Measurements from ENCODE around the gene AMN1. TPM values are rescaled to one million over a fixed set of nuclear protein-coding genes. Genes with fewer than 3 reads are reported as not detected.

AMN1 gene
- total and polyA plus RNA-seq, 2 of the 13 experiments (the other 11 are each of a cell fraction or from before 2014, with no cell fraction given) = 7.5 to 26.5 TPM

DNA sequence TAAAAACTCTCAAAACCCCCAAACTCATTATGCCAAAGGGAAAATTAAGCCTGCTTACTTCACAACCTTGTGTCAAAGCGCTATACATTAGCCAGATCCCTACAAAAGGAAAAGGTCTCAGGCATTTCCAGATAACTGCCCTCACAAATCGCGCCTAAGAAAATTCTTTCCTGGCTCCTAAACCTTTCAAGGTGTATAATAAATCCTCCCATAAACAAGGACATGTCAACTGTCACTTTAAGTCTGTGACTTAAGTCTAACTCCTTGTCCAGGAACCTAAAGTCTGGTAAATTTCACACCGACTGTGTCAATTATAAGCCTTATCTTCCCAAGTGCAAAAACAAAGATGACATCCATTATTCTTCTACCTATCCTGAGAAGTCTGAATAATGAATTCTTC lies 73.6 kb downstream of the AMN1 start:
- H3K9ac ChIP-seq (ENCODE audit: insufficient read depth, low read depth, low read length) = no peak overlapping the region
- in situ Hi-C loops (cut with HindIII; ENCODE audit: extremely low pct_ligation_motif_present, low pct_unique_long_range_greater_than_20kb) = loop anchor here (10.0 to 25.0 kb wide), 2 partner anchors 650 to 1007 kb away; no protein-coding TSS in a partner anchor
- H3K27ac ChIP-seq (ENCODE audit: extremely low read length, insufficient read depth, low read length) = no peak overlapping the region
- no peak overlapping the region for H3K4me3 ChIP-seq (replicated peaks in 1 of 3; ENCODE audit: insufficient read depth in 1 of 3, low read depth in 2 of 3, low read length in 3 of 3)
- no peak overlapping the region for H2AFZ ChIP-seq (ENCODE audit: low read length)
- peaks cover 0 to 8% of the 10 kb centered on the region in 2 experiments; a peak in 3 of 5 replicates for H3K27me3 ChIP-seq (ENCODE audit: control insufficient read depth in 1 of 2, insufficient read depth in 2 of 2, low read length in 2 of 2)
- intact Hi-C loops (cut with micrococcal nuclease; ENCODE audit: unreplicated experiment) = loop anchor here (5.0 kb wide), 1 partner anchor 307 kb away; no protein-coding TSS in a partner anchor
- CTCF ChIA-PET (ENCODE audit: low intra/inter-chr PET ratio, low total read pairs) = no interaction called here
- TF ChIP-seq, protein P1, sequence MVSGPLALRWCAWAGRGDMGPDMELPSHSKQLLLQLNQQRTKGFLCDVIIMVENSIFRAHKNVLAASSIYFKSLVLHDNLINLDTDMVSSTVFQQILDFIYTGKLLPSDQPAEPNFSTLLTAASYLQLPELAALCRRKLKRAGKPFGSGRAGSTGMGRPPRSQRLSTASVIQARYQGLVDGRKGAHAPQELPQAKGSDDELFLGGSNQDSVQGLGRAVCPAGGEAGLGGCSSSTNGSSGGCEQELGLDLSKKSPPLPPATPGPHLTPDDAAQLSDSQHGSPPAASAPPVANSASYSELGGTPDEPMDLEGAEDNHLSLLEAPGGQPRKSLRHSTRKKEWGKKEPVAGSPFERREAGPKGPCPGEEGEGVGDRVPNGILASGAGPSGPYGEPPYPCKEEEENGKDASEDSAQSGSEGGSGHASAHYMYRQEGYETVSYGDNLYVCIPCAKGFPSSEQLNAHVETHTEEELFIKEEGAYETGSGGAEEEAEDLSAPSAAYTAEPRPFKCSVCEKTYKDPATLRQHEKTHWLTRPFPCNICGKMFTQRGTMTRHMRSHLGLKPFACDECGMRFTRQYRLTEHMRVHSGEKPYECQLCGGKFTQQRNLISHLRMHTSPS (CRISPR knock-in tag; IDR thresholded peaks at IDR 0.05; ENCODE audit: low read depth) = no peak
- no peak for TF ChIP-seq ZFY (CRISPR knock-in tag; IDR thresholded peaks at IDR 0.05)
- TF ChIP-seq GATAD1 (CRISPR knock-in tag; IDR thresholded peaks at IDR 0.05) = no peak
- TF ChIP-seq ZNF549 (CRISPR knock-in tag; IDR thresholded peaks at IDR 0.05) = no peak
- TF ChIP-seq, protein P2, sequence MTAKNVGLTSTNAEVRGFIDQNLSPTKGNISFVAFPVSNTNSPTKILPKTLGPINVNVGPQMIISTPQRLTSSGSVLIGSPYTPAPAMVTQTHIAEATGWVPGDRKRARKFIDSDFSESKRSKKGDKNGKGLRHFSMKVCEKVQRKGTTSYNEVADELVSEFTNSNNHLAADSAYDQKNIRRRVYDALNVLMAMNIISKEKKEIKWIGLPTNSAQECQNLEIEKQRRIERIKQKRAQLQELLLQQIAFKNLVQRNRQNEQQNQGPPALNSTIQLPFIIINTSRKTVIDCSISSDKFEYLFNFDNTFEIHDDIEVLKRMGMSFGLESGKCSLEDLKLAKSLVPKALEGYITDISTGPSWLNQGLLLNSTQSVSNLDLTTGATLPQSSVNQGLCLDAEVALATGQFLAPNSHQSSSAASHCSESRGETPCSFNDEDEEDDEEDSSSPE (CRISPR knock-in tag; IDR thresholded peaks at IDR 0.05) = no peak
- TF ChIP-seq ZNF326 (CRISPR knock-in tag; IDR thresholded peaks at IDR 0.05; ENCODE audit: borderline replicate concordance) = no peak
- TF ChIP-seq, protein P3, sequence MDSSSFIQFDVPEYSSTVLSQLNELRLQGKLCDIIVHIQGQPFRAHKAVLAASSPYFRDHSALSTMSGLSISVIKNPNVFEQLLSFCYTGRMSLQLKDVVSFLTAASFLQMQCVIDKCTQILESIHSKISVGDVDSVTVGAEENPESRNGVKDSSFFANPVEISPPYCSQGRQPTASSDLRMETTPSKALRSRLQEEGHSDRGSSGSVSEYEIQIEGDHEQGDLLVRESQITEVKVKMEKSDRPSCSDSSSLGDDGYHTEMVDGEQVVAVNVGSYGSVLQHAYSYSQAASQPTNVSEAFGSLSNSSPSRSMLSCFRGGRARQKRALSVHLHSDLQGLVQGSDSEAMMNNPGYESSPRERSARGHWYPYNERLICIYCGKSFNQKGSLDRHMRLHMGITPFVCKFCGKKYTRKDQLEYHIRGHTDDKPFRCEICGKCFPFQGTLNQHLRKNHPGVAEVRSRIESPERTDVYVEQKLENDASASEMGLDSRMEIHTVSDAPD (CRISPR knock-in tag; IDR thresholded peaks at IDR 0.05) = no peak
- no peak for TF ChIP-seq MIXL1 (CRISPR knock-in tag; IDR thresholded peaks at IDR 0.05)
- WGBS (ENCODE audit: low lambda C conversion rate) = 69% methylated on average over 4 of the region's 4 CpGs
- POLR2A ChIA-PET = no interaction called here
- no peak for FAIRE-seq
- peaks cover 39% of the 10 kb centered on the region for H3K4me1 ChIP-seq (ENCODE audit: insufficient read depth, low read length)
- H3K36me3 ChIP-seq (replicated peaks in 1 of 2; ENCODE audit: control insufficient read depth in 1 of 2, insufficient read depth in 2 of 2, low read length in 2 of 2) = no peaks in the 10 kb centered on the region
- no peaks in the 10 kb centered on the region for H3K79me2 ChIP-seq (ENCODE audit: insufficient read depth, low read length)
- no peak for DNase-seq (ENCODE audit: low spot score)
- H3K9me3 ChIP-seq (ENCODE audit: low read length) = no peaks in the 10 kb centered on the region
- no TSS peak for BruUV-seq (replicated peaks)
- no peak overlapping the region for H3K4me2 ChIP-seq (ENCODE audit: low read depth, low read length)
- no peak for ATAC-seq
- H4K20me1 ChIP-seq (ENCODE audit: insufficient read depth, low read length) = no peaks in the 10 kb centered on the region

All from HepG2 (cell line).